Activated T-helper 9 cell treated with anti-CD3 and anti-CD28 coated beads, Interleukin-2, amount 50 U/mL, for 16 hours (primary cell): Measurements from ENCODE around the gene GPR146.

Experiments
- DNase-seq: peaks from one replicate; pipeline ENCODE4 v3.0.0-alpha.2; 2020; ENCODE audit warnings: low read depth

GPR146 gene

DNA sequence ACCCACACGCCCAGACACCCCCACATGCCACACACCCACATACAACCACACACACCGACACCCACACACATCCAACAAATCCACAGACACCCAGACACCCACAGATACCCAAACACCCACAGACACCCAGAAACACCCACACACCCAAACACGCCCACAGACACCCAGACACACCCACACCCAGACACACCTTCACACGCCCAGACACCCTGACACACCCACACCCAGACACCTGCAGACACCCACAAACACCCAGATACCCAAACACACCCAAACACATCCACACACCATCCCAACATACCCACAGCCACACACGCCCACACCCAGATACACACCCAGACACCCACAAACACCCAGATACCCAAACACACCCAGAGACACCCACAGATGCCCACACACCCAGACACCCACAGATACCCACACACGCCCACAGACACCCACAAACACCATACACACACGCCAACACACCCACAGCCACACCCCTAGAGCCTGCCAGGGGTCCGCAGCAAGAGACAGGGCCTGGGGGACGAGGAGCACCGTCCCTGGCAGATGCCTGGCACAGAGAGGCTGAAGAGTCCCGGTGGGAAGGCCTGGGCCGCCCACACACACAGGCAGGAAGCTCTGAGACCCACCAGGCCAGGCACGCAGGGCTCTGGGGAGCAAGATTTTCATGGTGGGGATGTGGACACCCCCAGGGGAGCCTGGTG, 32.9 kb upstream of the GPR146 start:
- no peak for DNase-seq

DNA sequence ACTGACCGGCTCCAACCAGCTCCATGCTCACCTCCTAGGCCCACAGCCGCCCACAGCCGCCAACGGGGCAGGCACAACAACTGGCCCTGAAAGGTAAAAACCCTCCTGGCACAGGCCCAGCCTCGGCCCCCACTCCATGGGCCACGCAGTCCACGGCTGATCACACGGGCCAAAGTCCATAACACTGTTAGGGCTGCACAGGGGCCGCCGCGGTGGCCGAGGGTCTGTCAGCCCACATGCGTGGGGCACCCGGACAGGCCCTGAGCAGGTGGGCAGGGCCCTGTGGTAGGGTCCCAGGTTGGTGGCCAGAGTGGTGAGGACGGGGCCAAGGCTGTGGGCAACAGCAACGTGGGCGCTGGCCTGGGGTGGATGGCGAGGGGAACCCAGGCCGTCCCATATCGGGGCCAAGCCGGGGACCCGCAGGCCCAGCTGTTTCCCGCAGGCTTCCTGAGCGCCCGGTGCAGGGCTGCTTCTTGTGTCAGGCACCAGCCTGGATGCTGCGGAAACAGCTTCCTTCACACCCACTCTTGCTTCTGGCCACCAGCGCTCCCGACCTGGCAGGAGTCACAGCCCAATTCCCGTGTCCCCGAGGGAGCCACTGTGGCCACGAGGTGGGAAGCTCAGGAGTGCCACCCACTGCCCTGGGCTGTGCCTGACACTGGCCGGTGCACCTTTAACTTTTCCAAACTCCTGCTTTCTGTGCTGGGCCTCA, 32.2 kb upstream of the GPR146 start:
- no peak for DNase-seq

DNA sequence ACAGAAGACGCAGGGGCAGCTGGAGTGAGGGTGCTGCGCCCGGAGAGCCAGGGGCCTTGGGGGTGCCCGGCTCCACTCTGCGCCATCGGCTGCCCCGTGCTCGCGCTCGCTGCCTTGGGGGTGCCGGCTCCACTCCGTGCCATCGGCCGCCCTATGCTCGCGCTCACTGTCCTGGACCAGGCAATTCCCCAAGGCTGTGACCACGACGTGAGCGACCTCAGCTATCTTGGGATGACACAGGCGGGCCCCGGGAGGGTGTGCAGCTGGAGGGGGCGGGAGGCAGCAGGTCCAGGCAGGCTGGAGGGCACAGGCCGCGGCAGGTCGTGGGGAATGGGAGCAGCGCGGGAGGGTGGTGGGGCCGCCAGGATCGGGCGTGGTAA, 31.6 kb upstream of the GPR146 start:
- no peak for DNase-seq

DNA sequence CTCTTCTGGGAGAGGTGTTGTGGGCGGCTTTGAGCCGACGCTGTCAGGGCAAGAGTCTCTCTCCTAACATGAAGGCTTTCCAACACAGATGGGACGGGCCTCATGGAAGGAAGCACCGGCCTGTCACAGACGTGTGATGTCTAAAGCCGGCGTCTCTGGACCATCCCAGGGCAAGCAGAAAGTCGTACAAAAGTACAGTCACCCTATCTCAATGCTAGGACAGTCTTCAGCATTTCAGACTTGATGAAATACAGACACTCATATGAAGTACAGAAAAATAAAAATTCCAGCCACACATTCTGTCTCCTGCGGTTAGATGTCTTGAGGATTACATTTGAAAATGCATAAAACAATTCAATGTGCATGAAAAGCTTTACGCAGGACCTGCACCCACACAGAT, 30.8 kb upstream of the GPR146 start:
- no peak for DNase-seq

DNA sequence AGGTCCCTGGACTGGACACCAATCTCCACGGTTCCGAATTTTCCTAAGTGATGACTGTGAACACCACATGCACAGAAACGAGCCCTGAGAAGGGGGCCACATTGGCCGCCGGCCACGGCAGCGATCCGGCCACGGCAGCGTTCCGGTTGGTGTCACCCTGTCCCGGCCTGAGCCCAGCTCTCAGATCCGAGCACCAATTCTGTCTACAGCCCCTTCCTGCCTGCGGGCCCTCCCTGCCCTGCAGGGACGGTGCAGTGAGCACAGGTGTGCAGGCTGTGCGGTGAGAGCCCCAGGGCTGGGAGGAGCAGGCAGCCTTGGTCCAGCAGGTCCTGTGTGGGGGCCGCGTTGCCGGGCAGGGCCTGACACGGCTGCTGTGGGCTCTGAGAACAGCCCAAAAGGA, 29.7 kb upstream of the GPR146 start:
- no peak for DNase-seq

DNA sequence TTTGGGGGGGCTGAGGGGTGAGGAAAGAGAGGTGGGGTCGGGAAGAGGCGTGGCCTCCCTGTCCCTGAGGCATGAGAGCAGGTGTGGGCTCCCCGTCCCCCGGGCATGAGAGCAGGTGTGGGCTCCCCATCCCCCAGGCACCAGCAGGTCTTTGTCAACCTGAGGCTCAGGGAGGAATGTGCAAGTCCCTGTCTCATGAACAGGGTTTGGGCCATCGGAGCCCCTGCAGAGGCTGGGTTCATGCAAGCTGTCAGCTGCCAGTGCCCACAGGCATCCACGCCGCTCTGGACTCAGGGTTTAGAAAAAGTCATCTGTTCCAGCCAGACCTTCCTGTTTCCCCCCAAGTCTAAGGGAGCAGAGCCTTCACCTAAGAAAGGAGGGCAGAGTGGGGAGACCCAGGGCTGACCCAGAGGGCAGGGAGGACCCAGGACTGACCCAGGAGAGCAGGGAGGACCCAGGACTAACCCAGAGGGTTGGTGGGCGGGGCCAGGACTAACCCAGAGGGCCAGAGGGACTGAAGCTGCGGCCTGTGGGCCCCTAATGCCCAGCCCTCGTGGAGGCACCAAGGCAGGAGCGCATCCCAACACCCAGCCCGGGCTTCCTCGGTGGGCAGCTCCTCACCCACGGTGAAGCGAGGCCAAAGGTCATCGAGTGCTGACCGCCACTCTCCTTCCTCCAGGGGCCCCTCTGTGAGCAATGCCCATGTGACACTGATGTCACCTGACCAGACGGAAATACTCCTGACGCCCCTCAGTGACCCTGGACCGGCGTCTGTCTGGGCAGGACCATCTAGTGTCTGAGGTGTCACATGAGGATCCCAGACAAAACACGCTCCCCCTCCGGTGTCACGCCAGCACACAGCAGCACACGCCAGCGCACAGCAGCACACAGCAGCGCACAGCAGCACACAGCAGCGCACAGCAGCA, 28.9 kb upstream of the GPR146 start:
- DNase-seq = no peak

DNA sequence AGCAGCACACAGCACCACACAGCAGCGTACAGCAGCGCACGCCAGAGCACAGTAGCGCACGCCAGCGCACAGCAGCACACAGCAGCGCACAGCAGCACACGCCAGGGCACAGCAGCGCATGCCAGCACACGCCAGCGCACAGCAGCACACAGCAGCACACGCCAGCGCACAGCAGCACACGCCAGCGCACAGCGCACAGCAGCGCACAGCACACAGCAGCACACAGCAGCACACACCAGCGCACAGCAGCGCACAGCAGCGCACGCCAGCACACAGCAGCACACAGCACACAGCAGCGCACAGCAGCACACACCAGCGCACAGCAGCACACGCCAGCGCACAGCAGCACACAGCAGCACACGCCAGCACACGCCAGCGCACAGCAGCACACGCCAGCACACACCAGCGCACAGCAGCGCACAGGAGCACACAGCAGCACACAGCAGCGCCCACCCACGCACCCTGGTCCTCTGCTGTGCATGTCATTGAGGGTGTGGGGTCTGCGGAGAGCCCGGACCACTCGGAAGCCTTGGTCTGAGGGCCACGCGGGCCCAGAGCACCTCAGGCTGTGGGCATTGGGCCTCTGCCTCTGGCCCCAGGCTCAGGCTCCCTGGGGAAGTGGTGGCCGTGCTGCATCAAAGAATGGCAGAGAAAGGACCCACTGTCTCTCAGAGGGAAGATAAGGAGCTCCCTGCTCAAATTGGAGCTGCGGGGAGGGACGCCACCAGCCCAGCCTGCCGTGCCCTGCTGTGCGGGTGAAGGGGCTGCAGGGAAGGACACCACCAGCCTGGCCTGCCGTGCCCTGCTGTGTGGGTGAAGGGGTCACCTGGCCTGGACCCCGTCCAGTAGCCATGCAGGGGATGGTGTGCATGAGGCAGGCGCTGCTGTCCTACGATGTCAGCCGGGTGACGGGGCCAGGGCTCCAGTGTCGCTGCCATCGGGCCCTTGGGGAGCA, 27.5 kb upstream of the GPR146 start:
- no peak for DNase-seq

DNA sequence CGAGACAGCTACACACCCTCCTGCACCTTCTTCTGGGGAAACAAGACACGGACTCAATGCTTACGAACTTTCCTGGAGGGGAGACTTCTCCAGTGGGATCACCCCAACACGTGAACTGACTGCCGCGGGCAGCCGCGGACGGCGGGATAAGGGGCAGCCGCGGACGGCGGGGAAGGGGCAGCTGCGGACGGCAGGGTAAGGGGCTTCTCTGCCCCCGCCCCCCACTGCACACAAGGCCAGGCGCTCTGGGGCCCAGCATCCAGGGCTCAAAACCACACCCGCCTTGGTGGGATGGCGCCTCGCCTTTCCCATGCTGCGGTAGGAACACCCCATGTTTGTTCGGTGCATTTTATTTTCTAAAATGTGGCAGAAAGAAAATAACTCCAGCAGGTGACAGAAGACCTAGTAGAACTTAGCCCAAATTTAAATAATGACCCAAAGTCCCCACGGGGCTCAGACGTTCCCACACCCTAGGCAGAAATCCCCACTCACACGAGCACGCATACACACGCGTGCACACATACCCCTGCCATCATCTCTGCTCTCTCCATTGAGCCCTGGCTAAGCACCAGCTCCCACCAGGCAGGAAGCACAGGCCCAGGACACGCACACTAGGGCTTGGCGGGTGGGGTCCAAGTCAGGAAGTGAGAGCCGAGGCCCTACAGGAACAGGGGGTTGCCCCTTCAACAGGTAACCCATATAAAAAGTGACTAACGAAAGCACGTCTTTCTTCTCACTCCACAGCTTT, 26.6 kb upstream of the GPR146 start:
- DNase-seq = no peak

DNA sequence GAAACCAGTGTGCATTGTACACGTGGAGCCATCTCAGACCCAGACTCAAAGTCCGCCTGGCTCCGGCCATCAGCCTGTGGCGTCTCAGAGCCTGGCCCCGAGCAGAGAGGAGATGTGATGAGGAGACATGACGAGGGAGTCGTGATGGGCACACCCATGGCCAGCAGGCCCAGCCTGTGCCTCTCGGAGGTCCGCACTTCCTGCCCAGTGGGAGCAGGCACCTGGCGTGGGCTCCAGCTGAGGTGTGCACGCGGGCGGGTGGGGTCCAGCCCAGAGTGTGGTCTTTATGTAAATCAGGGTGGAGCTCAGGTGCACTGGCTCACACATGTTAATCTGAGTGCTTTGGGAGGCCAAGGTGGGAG, 26.0 kb upstream of the GPR146 start:
- DNase-seq = no peak

DNA sequence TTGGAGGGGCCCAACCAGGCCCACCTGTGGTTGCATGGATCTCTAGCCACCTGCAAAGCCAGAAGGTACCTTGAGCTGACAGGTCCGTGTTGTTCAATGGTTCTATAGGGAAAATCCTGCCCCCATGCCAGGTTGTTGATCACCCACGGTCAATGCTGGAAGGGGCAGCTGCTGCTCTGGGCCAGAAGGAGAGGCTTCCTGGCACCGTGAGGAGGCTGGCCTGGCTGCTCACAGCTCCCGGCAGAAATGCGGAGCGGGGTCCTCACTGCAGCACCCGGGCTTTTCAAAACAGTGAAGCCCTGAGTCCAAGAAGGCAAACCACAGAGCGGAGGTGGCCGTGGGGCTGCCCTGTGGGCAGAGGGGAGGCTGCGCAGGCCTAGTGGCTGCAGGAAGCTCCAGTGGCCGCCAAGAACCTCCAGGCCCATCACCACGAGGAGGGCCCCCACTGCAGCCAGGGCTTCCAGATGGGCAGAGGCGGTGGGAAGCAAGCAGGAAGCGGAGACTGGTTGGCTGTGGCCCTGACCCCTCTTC, 25.0 kb upstream of the GPR146 start:
- no peak for DNase-seq

DNA sequence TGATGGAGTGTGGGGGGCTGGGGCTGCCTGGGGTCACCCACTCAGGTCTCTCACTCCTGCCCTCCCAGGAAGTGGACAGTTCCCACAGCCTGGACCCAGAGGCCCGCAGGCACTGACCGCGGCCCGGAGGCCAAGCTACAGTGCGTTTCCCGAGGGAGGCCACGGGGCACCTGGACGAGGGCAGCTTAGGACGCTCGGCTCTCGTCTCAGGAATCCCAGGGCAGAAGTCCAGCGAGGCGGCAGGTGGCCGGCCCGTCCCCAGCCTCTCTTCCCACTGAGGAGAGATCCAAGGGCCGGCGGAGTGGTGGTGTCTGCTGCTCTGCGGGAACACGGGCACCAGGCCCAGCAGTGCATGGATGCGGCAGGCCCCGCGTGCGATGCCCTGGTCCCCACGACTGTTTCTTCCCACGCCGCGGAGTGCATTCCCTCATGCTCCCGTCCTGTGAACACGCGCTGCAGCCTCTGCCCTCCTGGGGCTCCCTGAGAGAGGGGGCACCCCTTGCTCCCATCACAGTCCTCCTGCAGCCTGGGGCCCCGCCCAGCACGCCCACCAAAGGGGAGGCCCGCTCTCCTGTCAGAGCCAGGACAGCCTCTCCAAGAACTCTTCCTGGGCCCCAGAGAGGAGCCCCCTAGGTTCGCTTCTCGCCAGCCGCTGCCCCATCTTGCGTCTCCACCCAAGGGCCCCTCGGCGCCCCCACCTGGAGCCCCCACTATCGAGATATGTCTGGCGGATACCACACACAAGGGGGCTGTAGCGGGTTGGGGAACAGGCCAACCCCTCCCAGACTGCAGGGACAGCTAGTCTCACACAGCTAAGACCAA, 24.3 kb upstream of the GPR146 start:
- DNase-seq = no peak

DNA sequence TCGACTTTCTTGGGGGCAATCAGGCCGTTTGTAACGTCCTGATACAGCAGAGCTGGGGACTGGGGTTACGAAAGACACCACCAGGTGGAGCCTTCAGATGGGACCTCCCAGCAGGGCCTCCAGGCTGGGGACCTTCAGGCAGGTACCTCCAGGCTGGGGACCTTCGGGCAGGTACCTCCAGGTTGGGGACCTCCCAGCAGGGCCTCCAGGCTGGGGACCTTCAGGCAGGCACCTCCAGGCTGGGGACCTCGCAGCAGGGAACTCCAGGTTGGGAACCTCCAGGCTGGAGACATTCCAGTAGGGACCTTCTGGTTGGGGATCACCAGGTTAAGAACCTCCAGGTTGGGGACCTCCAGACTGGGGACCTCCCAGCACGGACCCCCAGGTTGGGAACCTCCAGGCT, 23.5 kb upstream of the GPR146 start:
- no peak for DNase-seq

DNA sequence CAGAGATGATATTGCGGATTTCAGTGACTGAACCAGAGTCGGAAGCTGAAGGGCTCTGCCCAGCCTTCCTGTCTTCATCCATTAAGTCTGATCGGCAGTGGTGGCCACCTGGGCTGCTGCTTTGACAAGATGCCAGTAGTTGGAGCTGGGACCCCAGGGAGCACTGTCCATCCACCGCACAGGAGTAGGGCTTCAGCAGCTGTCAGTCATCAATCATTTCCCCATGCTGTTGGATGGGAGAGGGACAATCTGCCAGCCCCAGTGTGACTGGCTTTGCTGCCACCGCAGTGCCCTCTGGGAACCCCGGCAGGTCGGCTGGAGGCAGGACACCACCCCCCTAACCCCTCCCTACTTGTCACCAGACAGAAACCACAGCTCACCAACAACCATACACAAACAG, 23.0 kb upstream of the GPR146 start:
- no peak for DNase-seq

DNA sequence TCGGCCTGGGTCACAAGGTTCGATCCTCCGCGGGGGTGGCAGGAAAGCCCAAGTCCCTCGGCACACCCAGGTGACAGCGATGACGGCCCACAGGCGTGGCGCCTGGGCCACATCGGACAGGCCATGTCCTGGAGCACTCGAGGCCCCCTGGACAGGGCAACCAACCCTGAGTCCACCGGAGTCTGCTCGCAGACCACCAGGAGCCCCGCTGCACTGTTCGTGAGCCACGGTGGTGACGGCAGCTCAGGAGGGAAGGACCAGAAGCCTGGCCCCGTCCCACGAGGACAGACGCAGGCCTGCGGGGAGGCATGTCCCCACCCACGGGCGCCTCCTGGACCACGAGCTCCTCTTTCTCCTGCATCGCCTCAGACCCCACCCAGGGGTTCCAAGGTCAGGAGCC, 22.4 kb upstream of the GPR146 start:
- no peak for DNase-seq

DNA sequence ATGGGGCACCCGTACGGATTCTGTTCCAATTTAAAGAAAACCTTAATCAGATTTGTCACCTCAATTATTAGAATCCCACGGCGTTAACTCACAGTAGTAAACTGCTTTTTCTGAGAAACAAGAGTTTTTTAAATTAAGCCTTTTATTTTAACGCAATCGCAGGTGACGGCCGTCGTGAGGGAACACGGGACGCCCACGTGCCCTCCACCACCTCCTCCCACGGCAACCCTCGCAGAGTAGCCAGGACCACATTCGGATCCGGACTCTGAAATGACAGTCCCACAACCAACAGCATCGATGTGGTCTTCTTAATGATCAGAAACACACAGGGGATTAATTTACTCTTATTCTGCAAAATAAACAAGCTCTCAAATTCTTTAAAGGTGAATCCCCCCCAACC, 22.0 kb upstream of the GPR146 start:
- DNase-seq = no peak

DNA sequence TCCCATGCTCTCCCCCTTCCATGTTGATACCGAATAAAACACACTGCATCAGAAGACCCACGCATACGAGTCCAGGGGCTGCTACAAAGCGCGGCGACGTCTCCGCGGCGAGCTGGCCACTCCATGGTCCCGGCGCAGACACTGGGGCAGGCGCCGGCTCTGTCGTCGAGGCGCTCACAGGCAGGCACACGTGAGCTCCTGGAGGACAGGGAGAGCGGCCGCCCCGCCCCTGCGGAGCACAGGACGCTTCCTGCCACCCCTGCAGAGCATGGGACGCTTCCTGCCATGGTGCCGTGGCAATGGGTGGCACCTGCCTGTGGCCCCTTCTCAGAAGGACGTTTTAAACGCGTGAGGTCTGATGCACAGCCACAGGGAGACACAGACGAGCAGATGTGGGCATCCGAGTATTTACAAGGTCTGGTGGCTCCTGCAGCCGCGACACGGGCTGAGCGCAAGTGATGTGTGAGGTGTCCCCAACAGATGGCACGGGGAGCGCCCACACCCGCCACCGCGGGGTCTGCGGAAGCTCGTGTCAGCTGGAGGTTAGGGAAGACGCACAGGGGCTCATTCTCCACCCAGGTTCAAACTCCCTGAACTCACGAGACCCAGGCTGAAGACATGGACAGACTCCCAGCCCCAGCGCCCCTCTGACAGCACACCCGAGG, 21.4 kb upstream of the GPR146 start:
- DNase-seq = no peak

DNA sequence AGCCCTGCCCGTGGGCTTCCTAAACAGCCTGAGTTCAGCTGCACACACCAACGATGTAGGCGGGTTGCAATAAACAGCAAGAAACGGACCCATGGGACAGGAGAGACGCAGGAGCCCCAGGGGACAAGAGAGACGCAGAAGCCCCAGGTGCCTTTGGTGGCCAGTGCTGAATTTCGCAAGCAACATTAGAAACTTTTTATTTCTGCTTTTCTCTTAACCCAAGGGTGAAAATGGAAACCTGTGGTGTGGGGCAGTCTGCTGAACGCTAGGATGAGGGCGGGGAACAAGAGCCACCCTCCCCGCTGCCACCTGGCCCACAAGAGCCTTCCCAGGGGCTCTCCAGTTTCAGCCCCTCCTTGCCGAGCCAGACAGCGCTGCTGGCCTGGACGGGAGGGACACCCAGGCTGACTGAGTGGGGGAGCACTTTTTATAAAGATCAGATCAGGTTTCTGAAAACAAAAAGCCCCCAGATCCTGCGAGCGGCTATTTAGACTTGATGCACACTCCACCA, 20.0 kb upstream of the GPR146 start:
- DNase-seq = no peak

DNA sequence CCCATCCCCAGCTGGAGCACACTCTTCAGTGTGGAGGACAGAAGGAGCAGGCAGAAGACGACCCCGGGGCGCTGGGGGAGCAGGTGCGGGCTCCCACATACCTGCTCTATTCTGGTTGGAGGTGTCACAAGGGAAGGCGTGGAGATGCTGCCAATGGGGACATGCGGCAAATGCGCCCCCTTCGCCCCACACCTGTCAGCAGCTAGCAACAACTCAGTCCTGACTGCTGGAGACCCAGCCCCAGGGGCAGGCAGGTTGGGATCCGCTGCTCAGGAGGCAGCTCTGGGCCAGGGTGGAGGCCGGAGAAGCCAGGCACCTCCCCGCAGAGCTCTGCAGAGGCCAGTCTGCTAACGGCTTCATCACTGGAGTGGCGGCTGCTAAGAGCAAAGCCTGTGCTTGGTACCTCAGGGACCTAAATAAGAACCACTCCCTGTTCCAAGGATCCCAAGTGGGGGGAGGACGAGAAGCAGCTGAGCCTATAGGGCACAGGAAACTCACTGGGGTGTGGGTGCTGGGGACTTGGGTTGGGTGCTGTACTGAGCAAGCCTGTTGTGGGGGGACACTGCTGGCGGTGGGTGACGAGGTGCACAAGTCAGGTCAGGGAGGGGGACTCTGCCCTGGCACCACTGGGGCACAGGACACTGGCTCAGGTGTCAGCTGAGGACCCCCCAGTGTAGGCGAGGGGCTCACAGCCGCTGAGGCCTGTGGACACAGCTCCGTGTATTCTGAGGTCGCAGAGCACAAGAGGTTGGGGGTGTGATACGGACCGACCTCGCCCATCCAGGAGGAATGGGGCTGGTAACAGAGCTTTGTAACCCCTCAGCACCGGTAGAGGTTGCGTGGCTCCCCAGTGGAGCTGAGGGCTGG, 19.2 kb upstream of the GPR146 start:
- no peak for DNase-seq
